ENCODE data around the gene STX5.

STX5 gene

DNA sequence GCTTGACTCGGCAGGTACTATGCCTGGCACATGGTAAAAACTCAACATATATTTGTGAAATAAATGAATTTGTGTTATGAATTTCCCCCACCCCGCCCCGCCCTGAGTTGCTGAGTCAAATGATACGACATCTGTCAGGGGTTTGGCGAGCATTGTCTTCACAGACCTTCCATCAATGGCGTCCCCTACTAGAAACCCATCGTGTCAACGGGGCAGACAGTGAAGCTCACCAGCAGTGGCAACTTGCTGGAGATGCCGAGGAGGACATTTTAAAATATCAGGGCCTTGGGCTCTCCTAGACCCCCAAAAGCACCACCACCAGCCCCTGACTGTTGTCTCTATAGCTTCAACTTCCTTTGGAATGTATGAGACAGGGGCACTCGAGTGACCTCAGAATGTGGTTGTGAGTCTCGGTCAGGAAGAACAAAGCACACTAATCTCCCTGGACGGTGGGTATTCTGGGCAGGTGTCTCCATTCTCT is 25.9 kb downstream of the STX5 start:
- TF ChIP-seq POLR2A (IDR thresholded peaks at IDR 0.05; ENCODE audit: low read depth, low read length) (no peak), POLR2AphosphoS5 (IDR thresholded peaks at IDR 0.05; ENCODE audit: low read depth, low read length) (no peak), TAF1 (IDR thresholded peaks at IDR 0.05; ENCODE audit: borderline replicate concordance, low read depth, low read length) (no peak)
- DNase-seq (ENCODE audit: insufficient read length): no peak
- FAIRE-seq: peak; percentile 60

- DNase-seq (ENCODE audit: insufficient read length) (peak; percentile 89), FAIRE-seq (peak; percentile 100)
- peak; percentile 99 for TF ChIP-seq TAF1 (IDR thresholded peaks at IDR 0.05; ENCODE audit: borderline replicate concordance, low read depth, low read length)
- TF ChIP-seq POLR2A (IDR thresholded peaks at IDR 0.05; ENCODE audit: low read depth, low read length): peak; percentile 100
- TF ChIP-seq POLR2AphosphoS5 (IDR thresholded peaks at IDR 0.05; ENCODE audit: low read depth, low read length): peak; percentile 100
Measured at GRCh38 chr11:62805076-62805892, 26.6 kb downstream of the STX5 start, which contains the start of gene NXF1. NXF1 (minus strand) TSS chr11:62805440; CDS start chr11:62805356, 84 bp downstream.

- TF ChIP-seq POLR2AphosphoS5 (IDR thresholded peaks at IDR 0.05; ENCODE audit: low read depth, low read length): no peak
- no peak for TF ChIP-seq POLR2A (IDR thresholded peaks at IDR 0.05; ENCODE audit: low read depth, low read length)
- TF ChIP-seq TAF1 (IDR thresholded peaks at IDR 0.05; ENCODE audit: borderline replicate concordance, low read depth, low read length): no peak
- DNase-seq (ENCODE audit: insufficient read length) (no peak), FAIRE-seq (no peak)
Measured at GRCh38 chr11:62804310-62805075, 27.4 kb downstream of the STX5 start.

GRCh38 chr11:62801071-62801470 is 30.8 kb downstream of the STX5 start:
- DNase-seq (ENCODE audit: insufficient read length) (no peak), FAIRE-seq (no peak)
- TF ChIP-seq POLR2AphosphoS5 (IDR thresholded peaks at IDR 0.05; ENCODE audit: low read depth, low read length): no peak
- TF ChIP-seq TAF1 (IDR thresholded peaks at IDR 0.05; ENCODE audit: borderline replicate concordance, low read depth, low read length): no peak
- TF ChIP-seq POLR2A (IDR thresholded peaks at IDR 0.05; ENCODE audit: low read depth, low read length): no peak

DNA sequence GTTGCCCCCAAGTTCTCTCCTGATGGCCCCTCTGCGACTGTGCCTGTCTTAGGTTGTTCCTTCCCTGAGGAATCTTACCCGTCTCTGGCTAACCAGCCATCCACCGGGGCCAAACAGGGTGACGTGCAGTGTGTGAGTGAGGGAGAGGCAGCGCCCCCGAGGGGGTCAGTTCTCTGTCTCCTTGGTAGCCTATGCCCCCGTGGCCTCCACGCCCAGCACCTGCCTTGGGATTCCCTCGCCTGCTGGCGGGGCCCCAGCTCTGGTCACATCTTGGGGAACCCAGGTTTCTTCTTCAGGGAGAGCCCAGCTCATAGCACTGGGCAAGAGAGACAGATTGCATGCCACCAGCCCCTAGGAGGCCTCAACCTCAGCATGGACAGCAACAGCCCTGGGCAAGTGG is 32.4 kb downstream of the STX5 start:
- no peak for TF ChIP-seq POLR2AphosphoS5 (IDR thresholded peaks at IDR 0.05; ENCODE audit: low read depth, low read length)
- no peak for TF ChIP-seq TAF1 (IDR thresholded peaks at IDR 0.05; ENCODE audit: borderline replicate concordance, low read depth, low read length)
- no peak for TF ChIP-seq POLR2A (IDR thresholded peaks at IDR 0.05; ENCODE audit: low read depth, low read length)
- no peak for DNase-seq (ENCODE audit: insufficient read length)
- FAIRE-seq: no peak

DNA sequence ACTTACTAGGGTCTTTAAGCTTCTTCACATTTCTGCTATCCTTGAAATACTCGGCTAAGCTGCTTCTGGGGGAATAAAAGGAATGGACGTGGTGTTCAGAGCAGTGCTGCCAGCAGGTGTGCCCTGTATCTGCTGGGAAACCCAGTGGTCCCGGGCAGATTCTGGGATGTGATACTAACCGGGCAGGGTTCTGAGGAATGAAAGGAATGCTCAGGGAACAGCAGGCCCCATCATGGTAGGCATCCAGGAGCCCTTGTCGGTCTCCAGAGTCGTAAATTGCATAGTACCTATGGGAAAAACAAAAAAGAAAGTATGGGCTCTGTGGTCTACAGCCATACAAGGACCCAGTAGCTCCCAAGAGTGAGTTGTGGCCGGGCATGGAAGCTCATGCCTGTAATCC is 35.6 kb downstream of the STX5 start:
- DNase-seq (ENCODE audit: insufficient read length): no peak
- FAIRE-seq: no peak
- no peak for TF ChIP-seq POLR2A (IDR thresholded peaks at IDR 0.05; ENCODE audit: low read depth, low read length)
- TF ChIP-seq TAF1 (IDR thresholded peaks at IDR 0.05; ENCODE audit: borderline replicate concordance, low read depth, low read length): no peak
- TF ChIP-seq POLR2AphosphoS5 (IDR thresholded peaks at IDR 0.05; ENCODE audit: low read depth, low read length): no peak

DNA sequence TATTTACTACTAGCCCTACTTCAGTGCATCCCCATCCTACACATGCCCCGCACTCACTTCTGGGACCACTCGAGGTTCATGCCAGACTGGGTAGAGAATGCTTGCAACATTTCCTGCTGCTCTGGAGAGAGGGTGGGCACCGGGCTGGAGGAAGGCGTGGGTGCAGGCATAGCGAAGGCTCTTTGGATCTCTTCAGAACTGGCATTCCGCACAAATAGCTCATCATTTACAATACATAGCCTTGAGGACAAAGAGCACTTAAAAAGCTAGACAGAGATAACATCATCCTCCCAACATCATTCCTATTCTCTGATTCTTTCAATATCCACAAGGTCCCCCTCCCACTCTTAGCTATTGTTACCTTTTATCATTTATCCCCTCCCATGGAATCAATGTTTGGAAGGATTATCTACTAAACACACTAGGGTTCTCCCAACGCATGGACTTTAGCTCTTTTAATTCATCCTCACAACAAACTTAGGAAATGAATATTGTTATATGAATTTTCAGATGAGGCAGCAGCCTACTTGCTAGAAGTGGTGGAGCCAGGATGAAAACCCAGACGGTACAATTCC is 37.6 kb downstream of the STX5 start:
- DNase-seq (ENCODE audit: insufficient read length): no peak
- FAIRE-seq: no peak
- TF ChIP-seq POLR2A (IDR thresholded peaks at IDR 0.05; ENCODE audit: low read depth, low read length): no peak
- TF ChIP-seq POLR2AphosphoS5 (IDR thresholded peaks at IDR 0.05; ENCODE audit: low read depth, low read length): no peak
- TF ChIP-seq TAF1 (IDR thresholded peaks at IDR 0.05; ENCODE audit: borderline replicate concordance, low read depth, low read length): no peak

- TF ChIP-seq POLR2A (IDR thresholded peaks at IDR 0.05; ENCODE audit: low read depth, low read length): no peak
- no peak for TF ChIP-seq TAF1 (IDR thresholded peaks at IDR 0.05; ENCODE audit: borderline replicate concordance, low read depth, low read length)
- TF ChIP-seq POLR2AphosphoS5 (IDR thresholded peaks at IDR 0.05; ENCODE audit: low read depth, low read length): no peak
- no peak for FAIRE-seq
- DNase-seq (ENCODE audit: insufficient read length): no peak
Measured at GRCh38 chr11:62792202-62792575, 39.7 kb downstream of the STX5 start.

DNA sequence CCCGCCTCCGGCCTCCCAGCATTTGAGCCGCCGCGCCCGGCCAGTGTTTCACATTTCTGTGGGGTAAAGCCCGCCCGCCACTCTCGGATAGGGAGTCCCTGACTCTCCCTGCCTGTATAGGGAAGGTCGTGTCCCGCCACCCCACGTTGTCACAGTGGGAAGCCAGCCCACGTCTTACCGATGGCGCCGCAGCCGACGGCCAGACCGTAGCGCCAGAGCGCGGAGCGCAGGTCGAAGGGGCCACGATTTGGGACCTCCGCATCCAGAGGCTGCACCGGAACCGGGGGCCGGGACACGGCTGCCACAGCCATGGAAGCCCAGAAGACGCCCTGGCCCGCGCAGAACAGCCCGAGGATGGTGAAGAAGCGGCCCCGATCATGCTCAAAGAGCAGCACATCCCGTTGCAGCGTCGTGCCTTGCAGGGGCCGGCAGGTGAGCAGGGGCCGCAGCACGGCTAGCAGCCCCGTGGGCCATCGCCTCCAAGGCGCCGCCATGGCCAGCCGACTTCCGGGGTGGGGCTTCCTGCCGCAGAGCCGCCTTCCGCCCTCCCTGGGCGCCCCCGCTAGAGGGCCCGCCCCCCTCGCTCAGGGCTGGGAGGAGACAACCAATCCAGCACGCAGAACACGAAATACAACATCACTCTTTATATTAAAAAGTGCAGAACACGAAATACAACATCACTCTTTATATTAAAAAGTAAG is 40.2 kb downstream of the STX5 start, which contains the start of gene TMEM223:
Gene TMEM223 (minus strand): TSS at position 506 of the 701 bp plus-strand sequence. CDS start 12 bp downstream, at position 494.
- TF ChIP-seq POLR2A (IDR thresholded peaks at IDR 0.05; ENCODE audit: low read depth, low read length): peak; percentile 97
- peak; percentile 75 for TF ChIP-seq TAF1 (IDR thresholded peaks at IDR 0.05; ENCODE audit: borderline replicate concordance, low read depth, low read length)
- peak; percentile 98 for TF ChIP-seq POLR2AphosphoS5 (IDR thresholded peaks at IDR 0.05; ENCODE audit: low read depth, low read length)
- FAIRE-seq: peak; percentile 96
- peak; percentile 90 for DNase-seq (ENCODE audit: insufficient read length)

DNA sequence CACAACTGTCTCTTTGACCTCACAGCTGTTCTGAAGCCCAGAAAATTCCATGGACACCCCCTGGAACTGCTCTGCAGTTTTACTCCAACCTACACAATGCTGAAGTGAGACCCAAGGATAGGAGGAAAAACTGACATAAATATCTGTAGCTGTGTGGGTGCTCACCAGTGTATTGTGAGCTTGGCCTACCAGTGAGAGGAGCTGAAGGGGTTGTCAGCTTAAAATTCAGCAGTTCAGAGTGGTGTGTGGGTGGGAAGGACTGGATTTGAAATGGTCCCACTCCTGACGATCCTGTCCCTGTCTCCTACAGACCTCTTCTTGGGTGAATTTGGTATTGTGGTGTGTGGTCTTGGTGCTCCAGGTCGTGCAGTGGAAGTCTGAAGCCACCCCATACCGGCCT is 42.3 kb downstream of the STX5 start:
- FAIRE-seq (no peak), DNase-seq (ENCODE audit: insufficient read length) (no peak)
- TF ChIP-seq POLR2A (IDR thresholded peaks at IDR 0.05; ENCODE audit: low read depth, low read length) (peak; percentile 15; the same call in 1 of the 2 replicates), POLR2AphosphoS5 (IDR thresholded peaks at IDR 0.05; ENCODE audit: low read depth, low read length) (no peak; the same call in 1 of the 2 replicates)

DNA sequence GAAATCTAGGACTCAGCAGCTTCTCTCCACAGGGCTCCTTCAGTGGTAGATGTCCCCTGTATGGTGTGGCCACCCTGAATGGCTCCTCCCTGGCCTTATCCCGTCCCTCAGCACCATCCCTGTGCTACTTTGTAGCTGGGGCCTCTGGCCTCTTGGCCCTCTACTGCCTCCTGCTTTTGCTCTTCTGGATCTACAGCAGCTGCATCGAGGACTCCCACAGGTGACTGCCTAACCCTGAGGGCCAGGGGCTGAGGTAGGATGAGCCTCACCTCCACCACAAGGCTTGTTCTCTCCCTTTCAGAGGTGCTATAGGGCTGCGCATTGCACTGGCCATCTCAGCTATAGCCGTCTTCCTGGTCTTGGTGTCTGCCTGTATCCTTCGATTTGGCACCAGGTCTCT is 42.9 kb downstream of the STX5 start:
- no peak for DNase-seq (ENCODE audit: insufficient read length)
- TF ChIP-seq TAF1 (IDR thresholded peaks at IDR 0.05; ENCODE audit: borderline replicate concordance, low read depth, low read length): no peak
- TF ChIP-seq POLR2A (IDR thresholded peaks at IDR 0.05; ENCODE audit: low read depth, low read length): no peak
- no peak for TF ChIP-seq POLR2AphosphoS5 (IDR thresholded peaks at IDR 0.05; ENCODE audit: low read depth, low read length)
- FAIRE-seq: no peak
